GM12878 (cell line): Measurements from ENCODE around the gene ANKRD11. TPM values are rescaled to one million over a fixed set of nuclear protein-coding genes. Genes with fewer than 3 reads are reported as not detected.

Source experiments
- ATAC-seq: fragments of 200-7000 bp; cut with Tn5 transposase; 3 replicates; pipeline ENCODE4 v1.9.1; 2020; ENCODE audit warnings: mild to moderate bottlenecking, moderate library complexity
- BruUV-seq: library from RNA; stranded (reverse); fragments of 400-500 nt; replicated peaks from 2 replicates; lab custom pipeline; 2021; lab: Mats Ljungman, UMichigan
- CTCF ChIA-PET: fragments of 300-600 bp; sonication (Branson Sonifier 250); formaldehyde crosslinking; extraction: SDS; loops from one replicate; lab custom pipeline; 2021; ENCODE audit warnings: inconsistent platforms; lab: Yijun Ruan, JAX
- POLR2A ChIA-PET: fragments of 350-600 bp; formaldehyde crosslinking; extraction: SDS; loops from one replicate; lab custom pipeline; 2021; ENCODE audit warnings: inconsistent platforms; lab: Charles Lee
- RAD21 ChIA-PET: fragments of 300-600 bp; sonication (Branson Sonifier 250); formaldehyde crosslinking; loops from one replicate; lab custom pipeline; 2023; ENCODE audit warnings: antibody characterized with exemption; ENCODE audit not compliant: unreplicated experiment; lab: Charles Lee
- SMC1A ChIA-PET: fragments of 300-600 bp; sonication (Branson Sonifier 250); formaldehyde crosslinking; loops from one replicate; lab custom pipeline; 2023; ENCODE audit not compliant: unreplicated experiment, uncharacterized antibody; lab: Charles Lee
- DNase-seq: peaks from one replicate; pipeline ENCODE4 v3.0.0-alpha.2; 2011; ENCODE audit warnings: low read depth, low spot score
- FAIRE-seq: peaks from 3 replicates; lab custom pipeline; 2011; peaks lifted over from hg19 to GRCh38; lab: Jason Lieb, UNC
- H2AFZ ChIP-seq: 2 replicates; pipeline ENCODE4 v1.6.0; 2011; ENCODE audit warnings: low read depth, low read length, control low read depth; ENCODE audit not compliant: control insufficient read depth
- H3K27ac ChIP-seq: 2 replicates; pipeline ENCODE4 v1.5.1; 2011; ENCODE audit warnings: control low read depth; ENCODE audit not compliant: control insufficient read depth, insufficient read depth
- H3K27me3 ChIP-seq, 2 experiments: replicated peaks in 1 of 2; 2 replicates each; pipeline versions ENCODE4 v1.6.0 to v1.6.1; 2011; ENCODE audit warnings: low read length in 1 of 2; ENCODE audit not compliant: control insufficient read depth in 2 of 2, insufficient read depth in 2 of 2
- H3K36me3 ChIP-seq, 2 experiments: 2 replicates each; pipeline ENCODE4 v1.5.1; 2011; ENCODE audit warnings: low read length in 1 of 2; ENCODE audit not compliant: control insufficient read depth in 2 of 2, insufficient read depth in 2 of 2
- H3K4me1 ChIP-seq: 2 replicates; pipeline ENCODE4 v1.6.1; 2011; ENCODE audit warnings: mild to moderate bottlenecking, low read length, moderate library complexity, mixed read lengths; ENCODE audit not compliant: control insufficient read depth, insufficient read depth
- H3K4me2 ChIP-seq: 2 replicates; pipeline ENCODE4 v1.6.0; 2011; ENCODE audit warnings: control low read depth; ENCODE audit not compliant: control insufficient read depth, insufficient read depth
- H3K4me3 ChIP-seq: fragments of 200-600 bp; sonication (generic); 2 replicates; pipeline ENCODE4 v1.5.1; 2016
- H3K79me2 ChIP-seq: 2 replicates; pipeline ENCODE4 v1.6.0; 2011; ENCODE audit warnings: low read length; ENCODE audit not compliant: control insufficient read depth, insufficient read depth
- H3K9ac ChIP-seq: 2 replicates; pipeline ENCODE4 v1.8.0; 2011; ENCODE audit warnings: low read length, control low read depth, mixed read lengths; ENCODE audit not compliant: control insufficient read depth, insufficient read depth
- H3K9me3 ChIP-seq: replicated peaks from 3 replicates; pipeline ENCODE4 v1.5.1; 2011; ENCODE audit warnings: mild to moderate bottlenecking, low read length; ENCODE audit not compliant: control insufficient read depth, insufficient read depth
- H4K20me1 ChIP-seq: 2 replicates; pipeline ENCODE4 v1.6.0; 2011; ENCODE audit not compliant: control insufficient read depth, insufficient read depth
- MTA2 ChIP-seq: fragments of 450-650 bp; IDR thresholded peaks from 2 replicates; pipeline ENCODE4 v1.6.1; 2016; ENCODE audit warnings: low read depth, mild to moderate bottlenecking, moderate library complexity
- NBN ChIP-seq: fragments of 450-650 bp; IDR thresholded peaks from 2 replicates; pipeline ENCODE4 v1.6.1; 2016
- POLR2AphosphoS2 ChIP-seq: IDR thresholded peaks from 2 replicates; pipeline ENCODE4 v1.6.1; 2011; ENCODE audit warnings: low read depth, mild to moderate bottlenecking, low read length, improper control_type of control experiment, moderate library complexity
- POLR2AphosphoS5 ChIP-seq: IDR thresholded peaks from 2 replicates; pipeline ENCODE4 v1.6.1; 2011; ENCODE audit warnings: mild to moderate bottlenecking, low read length, inconsistent platforms
- RBBP5 ChIP-seq: fragments of 200-600 bp; sonication (generic); conservative IDR thresholded peaks from 2 replicates; pipeline ENCODE4 v1.6.1; 2016
- RFX5 ChIP-seq: IDR thresholded peaks from 2 replicates; pipeline ENCODE4 v1.6.1; 2011; ENCODE audit warnings: low read depth, low read length, improper control_type of control experiment
- SRF ChIP-seq, 2 experiments: IDR thresholded peaks; 2 replicates each; pipeline ENCODE4 v1.6.1; 2011; ENCODE audit warnings: low read depth in 2 of 2, low read length in 2 of 2, mild to moderate bottlenecking in 1 of 2, moderate library complexity in 1 of 2
- TAF1 ChIP-seq: IDR thresholded peaks from 2 replicates; pipeline ENCODE4 v1.6.1; 2011; ENCODE audit warnings: mild to moderate bottlenecking, low read depth, low read length, borderline replicate concordance
- ZNF207 ChIP-seq: fragments of 450-650 bp; IDR thresholded peaks from 2 replicates; pipeline ENCODE4 v1.6.1; 2014; ENCODE audit warnings: antibody characterized with exemption, mild to moderate bottlenecking, borderline replicate concordance
- ZNF274 ChIP-seq: IDR thresholded peaks from one replicate; pipeline ENCODE4 v1.8.0; 2011; ENCODE audit not compliant: insufficient read length, insufficient read depth
- ZNF592 ChIP-seq: fragments of 450-650 bp; IDR thresholded peaks from 2 replicates; pipeline ENCODE4 v1.6.1; 2017; ENCODE audit warnings: mild to moderate bottlenecking, moderate library complexity
- WGBS: methylation state at CpG from one replicate; pipeline ENCODE4 v1.1.6; 2016; ENCODE audit warnings: low lambda C conversion rate; ENCODE audit not compliant: insufficient replicate concordance, insufficient coverage; ENCODE audit errors: missing lambda C conversion rate; 5-methylcytosine and 5-hydroxymethylcytosine counted together
- in situ Hi-C: fragments of 300-500 bp; cut with MboI; formaldehyde crosslinking; loops from 9 replicates; pipeline ENCODE4 v1.14.3; 2018; ENCODE audit warnings: mixed read lengths
- intact Hi-C: fragments of 100-400 bp; cut with micrococcal nuclease; formaldehyde crosslinking; loops from one replicate; pipeline ENCODE4 v1.14.2; 2022; ENCODE audit not compliant: unreplicated experiment
- polyA plus RNA-seq, 11 experiments: library from polyadenylated mRNA; depleted of rRNA in 4 of 11; unstranded in 6 of 11; stranded (reverse) in 5 of 11; fragments of >200 nt; fragmentation: Nextera tagmentation in 4 of 11; fragmentation: Illumina TruSeq in 1 of 11; extraction: Ambion mirVana in 4 of 11; extraction: Trizol in 1 of 11; gene quantifications; 1 replicate in 1 of 11; 2 replicates in 10 of 11; pipeline versions ENCODE4 v1.2.1 to v1.2.3, GENCODE V29; 2011 to 2016; ENCODE audit warnings: inconsistent platforms in 2 of 11, missing spikeins in 2 of 11, low read depth in 1 of 11
- total RNA-seq, 4 experiments: library from RNA; depleted of rRNA in 3 of 4; stranded (reverse); fragments of >200 nt in 3 of 4; fragmentation: Illumina TruSeq in 1 of 4; extraction: Trizol in 1 of 4; gene quantifications; 2 replicates each; pipeline versions ENCODE4 v1.2.1 to v1.2.3, GENCODE V29; 2013 to 2021
- TF ChIP-seq, protein P1 (sequence below): IDR thresholded peaks from 2 replicates; pipeline ENCODE4 v1.6.1; 2011; ENCODE audit warnings: borderline replicate concordance, low read depth, mild to moderate bottlenecking, moderate library complexity, mixed read lengths, low read length; ENCODE audit not compliant: insufficient read depth; ENCODE audit errors: extremely low read length
- TF ChIP-seq, protein P2 (sequence below): IDR thresholded peaks from 2 replicates; pipeline ENCODE4 v1.6.1; 2011; ENCODE audit warnings: borderline replicate concordance, low read depth, mild to moderate bottlenecking, moderate library complexity, low read length; ENCODE audit not compliant: insufficient read depth, poor library complexity, severe bottlenecking

The ANKRD11 gene
- total and polyA plus RNA-seq, 10 of the 15 experiments (the other 5 are each of a cell fraction or from before 2014, with no cell fraction given): 5.1 to 103 (median 27.4) TPM

GRCh38 chr16:89292443-89293078 lies 197.8 kb downstream of the ANKRD11 start:
- Histone ChIP-seq H3K27me3 (no peaks in the 10 kb centered on the region), H4K20me1 (peaks cover 7% of the 10 kb centered on the region), H3K79me2 (no peaks in the 10 kb centered on the region; the same call in none of the 2 replicates), H3K4me2 (no peak overlapping the region), H3K36me3 (peaks cover 7 to 28% of the 10 kb centered on the region in 2 experiments; a peak in 3 of 4 replicates), H3K9me3 (no peaks in the 10 kb centered on the region), H3K9ac (no peak overlapping the region), H3K4me1 (no peaks in the 10 kb centered on the region), H3K4me3 (no peak overlapping the region), H2AFZ (no peak overlapping the region), H3K27ac (no peak overlapping the region)
- no peak for DNase-seq
- BruUV-seq: no TSS peak
- FAIRE-seq: no peak
- no peak for TF ChIP-seq ZNF207
- no peak for TF ChIP-seq NBN
- TF ChIP-seq RFX5: no peak
- TF ChIP-seq ZNF592: no peak
- TF ChIP-seq MTA2: no peak
- TF ChIP-seq, protein P1, sequence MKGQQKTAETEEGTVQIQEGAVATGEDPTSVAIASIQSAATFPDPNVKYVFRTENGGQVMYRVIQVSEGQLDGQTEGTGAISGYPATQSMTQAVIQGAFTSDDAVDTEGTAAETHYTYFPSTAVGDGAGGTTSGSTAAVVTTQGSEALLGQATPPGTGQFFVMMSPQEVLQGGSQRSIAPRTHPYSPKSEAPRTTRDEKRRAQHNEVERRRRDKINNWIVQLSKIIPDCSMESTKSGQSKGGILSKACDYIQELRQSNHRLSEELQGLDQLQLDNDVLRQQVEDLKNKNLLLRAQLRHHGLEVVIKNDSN: no peak
- TF ChIP-seq RBBP5: no peak
- TF ChIP-seq TAF1: no peak
- TF ChIP-seq ZNF274: no peak
- TF ChIP-seq SRF (IDR thresholded peaks at IDR 0.05; ENCODE audit: low read depth in 2 of 2, low read length in 2 of 2): no peak
- TF ChIP-seq, protein P2, sequence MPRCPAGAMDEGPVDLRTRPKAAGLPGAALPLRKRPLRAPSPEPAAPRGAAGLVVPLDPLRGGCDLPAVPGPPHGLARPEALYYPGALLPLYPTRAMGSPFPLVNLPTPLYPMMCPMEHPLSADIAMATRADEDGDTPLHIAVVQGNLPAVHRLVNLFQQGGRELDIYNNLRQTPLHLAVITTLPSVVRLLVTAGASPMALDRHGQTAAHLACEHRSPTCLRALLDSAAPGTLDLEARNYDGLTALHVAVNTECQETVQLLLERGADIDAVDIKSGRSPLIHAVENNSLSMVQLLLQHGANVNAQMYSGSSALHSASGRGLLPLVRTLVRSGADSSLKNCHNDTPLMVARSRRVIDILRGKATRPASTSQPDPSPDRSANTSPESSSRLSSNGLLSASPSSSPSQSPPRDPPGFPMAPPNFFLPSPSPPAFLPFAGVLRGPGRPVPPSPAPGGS: no peak
- no peak for TF ChIP-seq POLR2AphosphoS2
- TF ChIP-seq POLR2AphosphoS5: no peak
- ChIA-PET CTCF (no interaction called here), RAD21 (no interaction called here), SMC1A (no interaction called here), POLR2A (interaction anchor here (1.3 kb wide), 1 partner anchor 30 kb away, joined by 3 read pairs; no protein-coding TSS in a partner anchor)
- no peak for ATAC-seq
- in situ Hi-C loops: no loop called here
- intact Hi-C loops: no loop called here
- WGBS: 87% methylated on average over 22 of the region's 22 CpGs
